ENCODE data around the gene NMT1. TPM values are rescaled to one million over a fixed set of nuclear protein-coding genes. Genes with fewer than 3 reads are reported as not detected.
A peak's percentile ranks its signal among the peaks of the same experiment; 100 is the strongest.

The NMT1 gene
- total and polyA plus RNA-seq, 10 donors: 37.5 to 108 (median 63.9) TPM

DNA sequence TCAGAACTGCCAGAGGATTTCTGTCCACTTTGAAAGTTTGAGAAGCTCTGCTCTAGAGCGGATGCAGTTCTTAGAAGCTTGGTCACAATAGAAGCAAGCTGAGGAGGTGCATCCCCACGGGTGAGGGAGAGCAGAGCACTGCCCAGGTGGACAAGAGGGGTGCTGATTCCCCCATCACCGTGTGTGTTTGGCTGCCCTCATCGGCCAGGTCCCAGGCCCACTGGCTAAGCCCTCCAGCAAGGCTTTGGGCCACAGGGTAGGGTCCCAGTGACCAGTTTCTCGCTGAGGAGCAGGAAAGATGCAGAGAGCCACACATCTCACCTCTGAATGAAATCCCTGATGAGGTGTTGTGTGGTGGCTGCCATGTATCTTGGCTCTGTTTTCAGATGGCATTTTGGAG lies 26.9 kb downstream of the NMT1 start:
- H3K27ac ChIP-seq: no peak overlapping the region
- H3K36me3 ChIP-seq: peaks cover 3 to 100% (median 91%) of the 10 kb centered on the region in 6 donors
- DNase-seq: peak; percentile 32
- TF ChIP-seq POLR2AphosphoS5 (IDR thresholded peaks at IDR 0.05) (peak in 2 of 3 donors; percentile 14 to 16), POLR2A (IDR thresholded peaks at IDR 0.05) (no peak)
- no peaks in the 10 kb centered on the region for H3K27me3 ChIP-seq (replicated peaks in 1 of 7)
- no peak overlapping the region for H3K4me3 ChIP-seq
- peaks cover 0 to 1% (median 0%) of the 10 kb centered on the region in 6 donors for H3K4me1 ChIP-seq
- intact Hi-C loops (cut with DNase I; ENCODE audit: low total_unique reads): no loop called here
- 93 to 98% (median 96%) methylated on average over 4 to 5 of the region's 5 CpGs for WGBS, 5 donors
- H3K9me3 ChIP-seq: no peaks in the 10 kb centered on the region

DNA sequence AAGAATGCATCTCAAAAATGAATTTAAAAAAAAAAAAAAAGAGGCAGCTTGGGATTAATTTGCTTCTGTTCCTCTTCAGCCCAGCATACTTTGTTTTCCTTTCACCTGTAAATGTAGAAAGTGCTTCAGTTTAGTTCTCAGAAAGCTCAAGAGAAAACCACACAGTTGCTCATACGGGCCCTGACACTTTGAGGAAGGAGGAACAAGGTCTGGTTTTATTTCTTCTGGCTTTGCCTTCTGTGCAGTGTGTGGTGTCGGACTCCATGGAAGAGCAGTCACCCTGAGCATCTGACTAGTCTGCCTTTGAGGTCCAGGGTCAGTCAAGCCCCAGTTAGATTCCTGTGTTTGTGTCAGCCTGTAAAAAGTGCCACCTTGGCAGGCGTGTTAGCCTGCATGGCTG lies 27.6 kb downstream of the NMT1 start:
- no peaks in the 10 kb centered on the region for H3K27me3 ChIP-seq (replicated peaks in 1 of 7)
- DNase-seq: no peak
- H3K4me3 ChIP-seq: no peak overlapping the region
- H3K4me1 ChIP-seq: peaks cover 0 to 9% (median 0%) of the 10 kb centered on the region in 6 donors
- TF ChIP-seq, protein P1, sequence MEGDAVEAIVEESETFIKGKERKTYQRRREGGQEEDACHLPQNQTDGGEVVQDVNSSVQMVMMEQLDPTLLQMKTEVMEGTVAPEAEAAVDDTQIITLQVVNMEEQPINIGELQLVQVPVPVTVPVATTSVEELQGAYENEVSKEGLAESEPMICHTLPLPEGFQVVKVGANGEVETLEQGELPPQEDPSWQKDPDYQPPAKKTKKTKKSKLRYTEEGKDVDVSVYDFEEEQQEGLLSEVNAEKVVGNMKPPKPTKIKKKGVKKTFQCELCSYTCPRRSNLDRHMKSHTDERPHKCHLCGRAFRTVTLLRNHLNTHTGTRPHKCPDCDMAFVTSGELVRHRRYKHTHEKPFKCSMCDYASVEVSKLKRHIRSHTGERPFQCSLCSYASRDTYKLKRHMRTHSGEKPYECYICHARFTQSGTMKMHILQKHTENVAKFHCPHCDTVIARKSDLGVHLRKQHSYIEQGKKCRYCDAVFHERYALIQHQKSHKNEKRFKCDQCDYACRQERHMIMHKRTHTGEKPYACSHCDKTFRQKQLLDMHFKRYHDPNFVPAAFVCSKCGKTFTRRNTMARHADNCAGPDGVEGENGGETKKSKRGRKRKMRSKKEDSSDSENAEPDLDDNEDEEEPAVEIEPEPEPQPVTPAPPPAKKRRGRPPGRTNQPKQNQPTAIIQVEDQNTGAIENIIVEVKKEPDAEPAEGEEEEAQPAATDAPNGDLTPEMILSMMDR (IDR thresholded peaks at IDR 0.05 in 8 of 11, conservative IDR thresholded peaks at IDR 0.05 in 3 of 11): no peak
- no peak for TF ChIP-seq POLR2AphosphoS5 (IDR thresholded peaks at IDR 0.05)
- no peak for TF ChIP-seq POLR2A (IDR thresholded peaks at IDR 0.05)
- intact Hi-C loops (cut with DNase I; ENCODE audit: low total_unique reads): no loop called here
- peaks cover 3 to 100% (median 92%) of the 10 kb centered on the region in 6 donors for H3K36me3 ChIP-seq
- no peak overlapping the region for H3K27ac ChIP-seq
- 69 to 79% (median 71%) methylated on average over 3 of the region's 3 CpGs for WGBS, 5 donors
- H3K9me3 ChIP-seq: no peaks in the 10 kb centered on the region

DNA sequence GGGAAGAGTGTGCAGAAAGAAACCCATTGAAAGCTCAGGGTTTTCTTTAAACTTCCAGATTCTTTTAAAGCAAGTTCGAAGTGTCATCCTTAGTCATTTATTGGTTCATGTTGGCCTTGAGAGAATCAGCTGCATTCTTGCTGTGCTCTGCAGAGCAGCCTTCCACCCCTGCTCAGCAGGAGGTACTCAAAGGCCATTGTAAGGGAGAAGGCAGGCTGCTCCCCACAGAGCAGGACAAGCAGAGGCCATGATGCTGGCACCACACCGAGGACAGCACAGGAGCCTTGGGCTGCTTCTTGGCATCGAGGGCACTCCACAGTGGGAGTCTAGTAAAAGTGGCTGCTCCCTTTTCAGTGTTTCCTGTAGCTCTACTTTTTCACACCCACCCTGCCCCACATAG lies 29.6 kb downstream of the NMT1 start:
- H3K27ac ChIP-seq: no peak overlapping the region
- no peaks in the 10 kb centered on the region for H3K9me3 ChIP-seq
- H3K4me3 ChIP-seq: no peak overlapping the region
- DNase-seq: peak; percentile 35
- intact Hi-C loops (cut with DNase I; ENCODE audit: low total_unique reads): no loop called here
- H3K36me3 ChIP-seq: peaks cover 3 to 100% (median 94%) of the 10 kb centered on the region in 6 donors
- H3K4me1 ChIP-seq: peaks cover 0 to 13% (median 0%) of the 10 kb centered on the region in 6 donors
- TF ChIP-seq, protein P1 (IDR thresholded peaks at IDR 0.05 in 8 of 11, conservative IDR thresholded peaks at IDR 0.05 in 3 of 11): no peak
- TF ChIP-seq POLR2AphosphoS5 (IDR thresholded peaks at IDR 0.05) (no peak), POLR2A (IDR thresholded peaks at IDR 0.05) (no peak)
- WGBS, 5 donors: 76 to 91% (median 90%) methylated on average over 3 of the region's 3 CpGs
- no peaks in the 10 kb centered on the region for H3K27me3 ChIP-seq (replicated peaks in 1 of 7)

DNA sequence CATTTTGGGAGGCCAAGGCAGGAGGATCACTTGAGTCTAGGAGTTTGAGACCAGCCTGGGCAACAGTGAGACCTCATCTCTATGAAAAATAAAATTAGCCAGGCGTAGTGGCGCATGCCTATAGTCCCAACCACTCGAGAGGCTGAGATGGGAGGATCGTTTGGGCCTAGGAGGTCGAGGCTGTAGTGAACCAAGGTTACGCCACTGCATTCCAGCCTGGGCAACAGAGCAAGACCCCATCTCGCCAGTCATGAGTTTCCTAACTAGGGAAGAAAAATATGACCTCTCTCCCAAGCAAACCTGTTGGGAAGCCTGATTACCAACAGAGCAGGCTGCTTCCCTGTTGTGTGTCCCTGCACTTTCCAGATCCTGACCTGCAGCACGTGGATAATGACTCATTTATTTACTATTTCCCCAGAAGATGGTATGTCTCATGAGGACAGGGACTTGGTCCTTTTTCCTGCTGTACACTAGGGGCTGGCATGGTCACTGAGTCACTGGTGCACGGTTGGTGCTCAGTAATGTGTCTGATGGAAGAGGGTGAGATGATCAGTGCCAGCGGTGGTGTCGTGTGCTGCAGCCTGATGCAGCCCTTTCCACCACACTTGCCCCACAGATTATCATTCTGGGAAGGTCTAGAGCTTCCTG lies 30.8 kb downstream of the NMT1 start:
- peaks cover 0 to 13% (median 0%) of the 10 kb centered on the region in 6 donors for H3K4me1 ChIP-seq
- H3K36me3 ChIP-seq: peaks cover 6 to 100% (median 95%) of the 10 kb centered on the region in 6 donors
- peak overlapping the region in 5 of 8 donors; percentile 46 to 71 (median 64) for H3K27ac ChIP-seq
- H3K4me3 ChIP-seq: no peak overlapping the region
- peak; percentile 21 for DNase-seq
- intact Hi-C loops (cut with DNase I; ENCODE audit: low total_unique reads): no loop called here
- WGBS, 5 donors: 91 to 93% (median 91%) methylated on average over 11 of the region's 11 CpGs
- TF ChIP-seq POLR2A (IDR thresholded peaks at IDR 0.05): no peak
- TF ChIP-seq, protein P1 (IDR thresholded peaks at IDR 0.05 in 8 of 11, conservative IDR thresholded peaks at IDR 0.05 in 3 of 11): no peak
- no peak for TF ChIP-seq POLR2AphosphoS5 (IDR thresholded peaks at IDR 0.05)
- H3K27me3 ChIP-seq (replicated peaks in 1 of 7): no peaks in the 10 kb centered on the region
- no peaks in the 10 kb centered on the region for H3K9me3 ChIP-seq

All from spleen (tissue), 11 donors.